Measurements from ENCODE around the gene ECHS1.
A peak's percentile ranks its signal among the peaks of the same experiment; 100 is the strongest.
"Not testable (repeated sequence)": the region's sequence is repeated elsewhere in the genome, so short reads cannot be mapped to it uniquely, and the experiment has no call there.

The ECHS1 gene

DNA sequence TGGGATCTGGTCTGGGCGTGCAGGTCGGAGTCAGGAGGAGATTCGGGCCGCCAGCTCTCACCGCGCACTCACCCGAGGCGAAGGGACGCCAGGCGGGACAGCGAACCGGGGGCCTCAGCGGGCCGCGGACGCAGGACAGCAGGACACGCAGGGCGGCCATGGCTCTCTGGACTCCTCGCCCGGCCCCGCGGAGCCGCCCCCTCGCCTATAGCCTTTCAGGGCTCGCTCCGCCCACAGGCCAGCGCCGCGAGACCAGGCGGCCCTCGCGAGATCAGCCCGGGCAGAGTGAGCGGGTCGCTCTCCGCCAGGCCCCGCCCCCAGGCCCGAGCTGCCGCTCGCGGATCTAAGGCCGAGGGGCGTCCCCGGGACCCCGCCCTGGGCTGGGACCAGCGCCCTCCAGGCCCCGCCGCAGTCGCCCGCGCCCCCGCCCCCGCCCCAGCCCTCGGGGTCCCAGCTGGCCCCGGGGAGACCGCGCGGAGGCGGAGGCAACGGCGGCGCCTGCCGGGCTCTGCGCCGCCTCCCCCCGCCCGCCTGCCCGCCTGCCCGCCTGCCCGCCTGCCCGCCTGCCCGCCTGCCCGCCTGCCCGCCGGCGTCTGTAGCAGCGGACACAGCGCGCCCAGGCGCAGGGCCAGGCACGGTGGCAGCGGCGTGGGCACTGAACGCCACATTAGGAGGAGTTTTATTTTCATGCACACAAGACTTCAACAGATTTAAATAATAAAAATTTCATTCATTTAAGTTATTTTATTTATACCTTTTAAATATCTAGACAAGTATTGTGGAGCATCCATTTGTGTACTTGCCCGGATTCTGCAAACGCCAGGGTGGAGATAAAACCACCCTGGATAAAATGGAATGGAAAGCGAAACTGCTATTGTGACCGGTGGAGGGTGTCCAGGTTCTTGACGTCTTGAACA lies at the start of gene ECHS1:
Gene ECHS1, minus strand, starts transcription at position 181 of the 917 bp plus-strand sequence. Its CDS starts 21 bp downstream, at position 160.
- peak; percentile 96 for DNase-seq (ENCODE audit: low spot score)

DNA sequence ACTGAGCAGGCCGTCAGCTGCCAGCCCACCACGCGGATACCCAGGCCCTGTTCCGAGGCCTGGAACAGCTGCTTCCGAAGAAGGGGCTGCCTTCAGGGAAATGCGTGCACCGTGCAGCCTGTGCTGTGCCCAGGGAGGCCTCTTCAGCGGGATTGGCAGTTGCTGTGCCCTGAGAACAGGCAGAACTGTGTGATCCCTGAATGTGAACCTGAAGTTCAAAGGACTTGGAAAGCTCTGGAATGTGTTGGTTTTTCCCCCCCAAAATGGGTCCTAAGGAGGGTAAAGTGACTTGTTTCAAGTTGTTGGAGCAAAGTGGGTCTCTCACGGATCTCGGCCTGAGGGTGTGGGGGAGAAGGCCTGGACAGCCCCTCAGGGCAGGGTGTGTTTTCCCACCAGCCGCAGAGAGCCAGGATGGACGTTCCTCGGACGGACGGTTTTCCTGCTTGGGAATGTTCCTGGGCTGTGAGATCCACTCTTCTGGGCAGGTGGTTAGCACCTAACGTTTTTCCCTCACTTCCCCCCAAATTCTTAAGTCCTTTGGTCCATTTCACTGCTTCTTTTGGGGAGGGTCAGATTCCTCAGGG lies 49.2 kb upstream of the ECHS1 start:
- peak; percentile 47 for DNase-seq (ENCODE audit: low spot score)

DNA sequence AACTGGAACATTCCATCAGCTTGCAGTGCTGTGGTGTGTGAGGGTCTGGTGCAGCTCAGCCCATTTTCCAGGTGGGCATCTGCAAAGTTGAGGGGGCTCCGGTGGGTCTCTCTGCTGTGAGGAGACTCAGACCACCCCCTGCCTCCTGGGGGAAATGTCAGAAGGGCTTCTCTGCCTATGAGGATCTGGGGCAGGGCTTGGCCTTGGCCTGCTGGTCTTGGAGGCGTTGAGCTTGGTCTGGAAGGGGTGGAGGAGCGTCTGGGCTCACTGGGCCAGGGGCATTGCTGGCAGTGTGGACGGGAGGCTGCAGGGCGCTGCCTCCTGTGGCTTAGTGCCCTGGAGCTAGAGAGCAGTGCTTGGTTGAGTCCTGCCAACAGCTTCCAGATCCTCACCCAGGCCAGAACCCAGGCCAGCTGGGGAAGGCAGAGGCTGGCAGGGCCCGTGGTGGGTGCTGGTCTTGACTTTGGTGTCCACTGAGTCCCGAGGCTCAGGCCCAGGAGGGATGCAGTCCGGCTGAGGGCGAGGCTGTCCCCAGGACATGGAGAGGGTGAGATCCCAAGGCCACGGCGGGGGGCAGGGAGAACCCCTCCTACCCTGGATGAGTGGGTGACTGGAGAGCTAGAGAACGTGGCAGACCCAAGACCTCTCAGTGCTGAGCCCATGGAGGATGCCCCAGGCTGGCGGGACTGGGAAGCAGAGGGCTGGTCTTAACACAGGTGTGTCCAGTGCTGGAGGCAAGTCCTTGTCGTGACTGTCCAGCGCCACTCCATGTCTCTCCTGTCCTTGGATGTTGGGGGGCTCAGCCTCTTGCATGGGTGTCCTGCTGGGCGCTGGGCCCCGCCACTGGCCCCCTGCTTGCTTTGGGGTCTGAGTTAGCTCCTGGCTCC lies 48.4 kb upstream of the ECHS1 start:
- no peak for DNase-seq (ENCODE audit: low spot score)

DNA sequence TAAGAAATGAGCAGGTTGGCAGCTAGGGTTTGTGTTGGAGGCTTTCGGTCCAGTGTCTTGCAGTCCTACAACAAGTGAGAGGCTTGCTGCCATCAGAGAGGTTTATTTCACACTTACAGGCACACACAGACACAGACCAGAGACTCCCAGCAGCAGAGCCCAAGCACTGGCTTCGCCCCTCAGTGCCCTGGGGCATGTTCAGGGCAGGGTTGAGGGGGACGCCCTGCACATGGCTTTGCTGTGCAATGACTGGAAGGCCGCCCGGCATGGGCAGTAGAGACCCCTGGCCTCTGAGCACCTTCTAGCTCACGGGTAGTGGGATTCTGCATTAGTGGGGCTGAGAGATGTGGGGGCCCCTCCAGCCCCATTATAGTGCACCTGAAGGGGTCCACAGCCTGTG lies 47.4 kb upstream of the ECHS1 start:
- no peak for DNase-seq (ENCODE audit: low spot score)

DNA sequence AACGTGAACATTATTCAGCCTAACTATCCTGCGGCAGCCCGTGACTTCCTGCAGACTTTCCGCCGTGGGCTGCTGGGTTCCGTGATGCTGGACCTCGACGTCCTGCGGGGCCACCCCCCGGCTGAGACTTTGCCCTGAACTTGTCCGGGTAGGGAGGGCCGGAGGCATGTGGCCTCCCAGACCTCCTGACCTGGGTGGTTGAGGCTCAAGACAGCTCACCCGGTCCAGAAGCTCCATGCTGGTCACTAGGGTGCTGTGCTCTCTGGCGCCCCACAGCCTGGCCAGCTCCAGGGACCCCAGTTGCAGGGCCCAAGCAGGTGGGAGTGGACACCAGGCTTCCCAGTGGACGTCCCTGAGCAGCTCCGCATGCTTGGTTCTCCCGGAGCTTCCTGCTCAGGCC lies 46.9 kb upstream of the ECHS1 start:
- no peak for DNase-seq (ENCODE audit: low spot score)

DNA sequence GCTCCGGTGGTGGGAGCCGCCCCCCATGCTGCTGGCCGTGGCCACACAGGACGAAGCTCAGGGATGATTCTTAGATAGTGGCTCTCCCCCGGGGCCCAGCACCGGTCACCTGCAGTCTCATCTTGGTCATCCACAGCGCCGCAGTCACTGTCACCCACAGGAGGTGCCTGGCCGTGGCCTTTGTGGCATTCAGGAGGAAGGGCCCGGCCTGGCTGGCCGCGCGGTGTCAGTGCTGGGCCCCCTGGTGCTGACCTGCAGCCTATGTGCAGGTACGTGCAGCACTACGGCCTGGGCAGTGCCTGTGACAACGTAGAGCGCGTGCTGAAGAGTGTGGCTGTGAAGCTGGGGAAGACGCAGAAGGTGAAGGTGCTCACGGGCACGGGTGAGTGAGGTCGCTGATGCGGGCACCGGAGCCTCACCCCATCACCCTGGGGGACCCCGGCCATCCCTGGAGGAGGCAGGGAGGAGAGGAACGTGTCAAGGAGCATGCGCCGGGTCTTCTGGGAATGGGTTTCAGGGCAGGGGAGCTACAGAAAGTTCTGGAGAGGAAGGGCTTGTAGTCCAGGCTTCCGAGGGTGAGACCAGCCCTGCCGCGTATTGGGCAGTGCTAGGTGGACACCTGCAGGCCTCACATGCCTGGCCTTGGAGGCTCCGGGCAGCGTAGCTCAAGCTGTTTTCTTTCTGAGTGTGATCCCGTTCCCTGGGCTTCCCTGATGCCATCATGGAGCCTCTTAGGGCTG lies 46.2 kb upstream of the ECHS1 start:
- DNase-seq (ENCODE audit: low spot score): no peak

DNA sequence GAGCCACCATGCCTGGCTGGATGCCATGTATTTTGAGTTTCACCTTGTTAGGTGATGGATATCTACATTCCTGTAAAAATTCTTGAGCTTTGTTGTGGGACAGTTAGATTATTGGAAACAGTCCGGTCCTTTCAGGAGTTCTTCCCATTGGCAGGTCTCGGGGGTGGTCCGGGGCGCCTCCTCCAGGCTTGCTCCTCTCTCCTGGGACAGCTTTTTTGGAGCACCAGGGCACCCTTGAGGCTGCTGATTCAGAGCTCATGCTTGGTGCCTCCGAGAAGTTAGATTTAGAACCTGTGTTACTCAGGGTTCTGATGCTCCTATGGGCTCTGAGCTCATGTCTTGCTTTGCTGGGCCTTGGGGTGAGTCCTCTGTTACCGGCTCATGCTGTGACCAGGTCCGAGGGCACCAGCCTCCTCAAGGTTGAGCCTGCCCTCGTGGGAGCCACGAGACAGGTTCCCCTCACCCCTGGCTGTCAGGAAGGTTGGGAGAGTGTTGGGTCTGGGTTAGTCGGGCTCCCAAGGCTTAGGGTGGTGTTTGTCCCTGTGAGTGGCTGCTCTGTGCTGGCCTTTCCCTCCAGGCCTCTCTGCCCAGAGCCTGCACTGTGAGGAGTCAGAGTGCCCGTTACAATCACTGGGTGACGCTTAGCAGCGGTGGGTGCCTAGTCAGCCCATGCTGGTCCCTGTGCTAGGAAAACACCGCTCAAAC lies 45.3 kb upstream of the ECHS1 start:
- DNase-seq (ENCODE audit: low spot score): no peak

DNA sequence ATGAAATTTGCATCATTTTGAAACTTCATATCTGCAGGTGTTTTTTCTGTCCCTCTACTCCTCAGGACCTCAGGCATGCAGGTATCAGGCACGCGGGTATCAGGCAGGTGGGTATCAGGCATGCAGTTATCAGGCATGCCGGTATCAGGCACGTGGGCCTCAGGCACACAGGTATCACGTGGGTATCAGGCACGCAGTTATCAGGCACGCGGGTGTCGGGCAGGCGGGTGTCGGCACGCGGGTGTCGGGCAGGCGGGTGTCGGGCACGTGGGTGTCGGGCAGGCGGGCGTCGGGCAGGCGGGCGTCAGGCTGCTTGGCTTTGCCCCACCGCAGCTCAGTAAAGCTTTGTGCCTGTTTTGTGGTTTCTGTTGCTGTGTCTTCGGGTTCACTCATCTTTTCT lies 42.6 kb upstream of the ECHS1 start:
- no peak for DNase-seq (ENCODE audit: low spot score)

DNA sequence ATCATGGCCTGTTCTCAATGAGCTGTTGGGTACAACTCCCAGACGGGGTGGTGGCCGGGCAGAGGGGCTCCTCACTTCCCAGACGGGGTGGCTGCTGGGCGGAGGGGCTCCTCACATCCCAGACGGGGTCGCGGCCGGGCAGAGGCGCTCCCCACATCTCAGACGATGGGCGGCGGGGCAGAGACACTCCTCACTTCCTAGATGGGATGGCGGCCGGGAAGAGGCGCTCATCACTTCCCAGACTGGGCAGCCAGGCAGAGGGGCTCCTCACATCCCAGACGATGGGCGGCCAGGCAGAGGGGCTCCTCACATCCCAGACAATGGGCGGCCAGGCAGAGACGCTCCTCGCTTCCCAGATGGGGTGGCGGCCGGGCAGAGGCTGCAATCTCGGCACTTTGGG lies 41.2 kb upstream of the ECHS1 start:
- DNase-seq (ENCODE audit: low spot score): not testable (repeated sequence)

DNA sequence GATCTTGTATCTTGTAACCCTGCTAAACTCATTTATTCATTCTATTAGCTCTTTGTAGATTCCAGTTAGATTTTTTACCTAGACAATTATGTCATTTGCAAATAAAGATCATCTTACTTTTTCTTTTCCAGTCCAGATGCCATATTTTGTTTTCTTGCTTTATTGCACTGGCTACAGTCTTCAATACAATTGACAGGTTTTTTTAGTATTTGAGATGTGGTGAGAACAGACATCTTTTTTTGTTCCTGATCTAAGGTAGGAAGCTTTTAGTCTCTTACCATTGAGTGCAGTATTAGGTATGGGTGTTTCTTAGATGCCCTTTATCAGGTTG lies 39.2 kb upstream of the ECHS1 start:
- no peak for DNase-seq (ENCODE audit: low spot score)

DNA sequence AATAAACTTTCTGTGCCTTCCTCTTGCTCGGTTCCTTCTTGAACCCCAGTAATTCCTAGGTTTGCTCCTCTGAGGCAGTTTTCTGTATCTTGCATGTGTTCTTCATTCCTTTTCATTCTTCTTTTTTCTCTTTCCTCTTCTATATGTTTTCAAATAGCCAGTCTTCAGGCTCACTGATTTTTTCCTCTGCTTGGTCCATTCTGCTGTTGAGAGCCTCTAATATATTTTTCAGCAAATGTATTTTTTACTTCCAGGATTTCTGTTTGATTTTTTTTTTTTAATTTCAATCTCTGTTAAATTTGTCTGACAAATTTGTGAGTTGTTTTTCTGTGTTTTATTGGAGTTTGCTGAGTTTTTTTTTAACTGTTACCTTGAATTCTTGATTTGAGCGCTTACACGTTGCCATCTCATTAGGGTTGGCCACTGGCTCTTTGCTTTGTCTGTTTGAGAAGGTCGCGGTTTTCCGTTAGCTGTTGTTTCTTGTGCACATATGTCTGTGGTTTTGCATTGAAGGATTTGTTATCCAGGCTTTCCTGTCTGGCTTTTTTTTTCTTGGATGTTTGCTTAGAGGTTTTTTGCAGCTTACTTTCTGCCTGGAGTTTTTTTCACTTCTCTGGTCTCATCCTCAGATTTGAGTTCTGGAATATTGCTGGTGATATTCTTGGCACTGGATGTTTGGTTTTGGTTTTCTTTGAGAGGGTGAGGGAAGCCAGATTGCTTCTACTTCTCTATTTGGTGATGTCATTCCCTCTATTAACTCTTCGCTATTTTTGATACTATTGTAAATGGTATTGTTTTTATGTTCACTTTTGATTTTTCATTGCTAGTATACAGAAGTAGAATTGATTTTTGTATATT lies 38.6 kb upstream of the ECHS1 start:
- no peak for DNase-seq (ENCODE audit: low spot score)

DNA sequence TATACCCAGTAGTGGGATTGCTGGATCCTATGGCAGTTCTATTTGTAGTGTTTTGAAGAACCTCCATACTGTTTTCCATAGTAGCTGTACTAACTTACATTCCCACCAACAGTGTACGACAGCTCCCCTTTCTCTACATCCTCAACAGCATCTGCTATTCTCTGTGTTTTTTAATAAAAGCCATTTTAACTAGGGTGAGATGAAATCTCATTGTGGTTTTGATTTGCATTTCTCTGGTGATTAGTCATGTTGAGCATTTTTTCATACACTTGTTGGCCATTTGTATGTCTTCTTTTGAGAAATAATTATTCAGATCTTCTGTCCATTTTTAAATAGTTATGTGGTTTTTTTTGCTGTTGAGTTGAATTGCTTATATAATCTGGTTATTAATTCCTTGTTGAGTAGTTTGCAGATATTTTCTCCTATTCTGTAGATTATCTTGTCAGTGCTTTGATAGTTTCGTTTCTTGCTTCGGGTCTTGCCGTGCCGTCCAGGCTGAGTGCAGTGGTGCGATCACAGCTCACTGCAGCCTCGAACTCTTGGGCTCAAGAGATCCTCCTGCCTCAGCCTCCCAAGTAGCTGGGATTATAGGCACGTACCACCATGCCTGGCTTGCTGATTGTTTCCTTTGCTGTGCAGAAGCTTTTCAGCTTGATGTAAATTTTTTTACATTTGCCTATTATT lies 32.8 kb upstream of the ECHS1 start:
- DNase-seq (ENCODE audit: low spot score): no peak

DNA sequence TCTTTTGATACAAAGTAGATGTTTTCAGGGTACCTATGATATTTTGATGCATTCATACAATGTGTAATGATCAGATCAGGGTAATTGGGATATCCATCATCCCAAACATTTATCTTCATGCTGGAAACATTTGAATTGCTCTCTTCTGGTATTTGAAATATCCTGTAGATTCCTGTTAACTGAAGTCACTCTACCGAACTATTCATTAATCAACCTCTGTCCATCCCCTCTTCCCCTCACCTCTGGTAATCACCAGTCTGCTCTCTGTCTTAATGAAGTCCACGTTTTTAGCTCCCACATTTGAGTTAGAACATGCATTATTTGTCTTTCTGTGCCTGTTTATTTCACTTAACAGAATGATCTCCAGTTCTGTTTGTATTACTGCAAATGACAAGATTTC lies 32.1 kb upstream of the ECHS1 start:
- no peak for DNase-seq (ENCODE audit: low spot score)

DNA sequence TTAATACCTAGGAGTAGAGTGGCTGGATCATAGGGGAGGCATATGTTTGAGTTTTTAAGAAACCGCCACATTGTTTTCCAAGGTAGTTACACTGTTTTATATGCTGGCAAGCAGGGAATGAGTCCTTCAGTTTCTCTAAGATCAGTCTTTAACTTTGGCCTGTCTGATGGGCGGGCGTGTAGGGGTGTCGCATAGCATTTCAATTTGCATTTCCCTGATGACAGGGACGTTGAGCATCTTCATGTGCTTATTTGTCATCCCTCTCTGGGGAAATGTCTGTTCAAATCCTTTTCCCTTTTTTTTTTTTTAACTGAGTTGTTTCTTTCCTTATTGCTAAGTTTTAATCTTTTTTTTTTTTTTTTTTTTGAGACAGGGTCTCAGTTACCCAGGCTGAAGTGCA lies 30.6 kb upstream of the ECHS1 start:
- no peak for DNase-seq (ENCODE audit: low spot score)

DNA sequence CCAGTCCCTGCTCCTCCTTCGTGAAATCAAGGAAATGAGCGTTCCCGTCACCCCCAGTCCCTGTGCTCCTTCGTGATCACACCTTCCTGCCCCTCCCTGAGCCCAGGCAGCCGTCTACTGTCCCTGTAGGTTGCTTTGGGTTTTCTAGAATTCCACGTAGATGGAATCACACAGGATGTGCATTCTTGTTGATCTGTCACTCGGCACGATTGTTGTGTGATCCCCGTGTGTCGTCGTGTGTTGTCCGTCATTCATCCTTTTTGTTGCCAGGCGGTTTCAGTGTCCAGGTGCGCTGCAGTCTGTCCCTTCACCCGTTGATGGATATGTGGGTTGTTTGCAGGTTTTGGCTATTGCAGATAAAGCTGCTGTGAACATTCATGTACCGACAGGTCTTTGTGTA lies 30.2 kb upstream of the ECHS1 start:
- no peak for DNase-seq (ENCODE audit: low spot score)

DNA sequence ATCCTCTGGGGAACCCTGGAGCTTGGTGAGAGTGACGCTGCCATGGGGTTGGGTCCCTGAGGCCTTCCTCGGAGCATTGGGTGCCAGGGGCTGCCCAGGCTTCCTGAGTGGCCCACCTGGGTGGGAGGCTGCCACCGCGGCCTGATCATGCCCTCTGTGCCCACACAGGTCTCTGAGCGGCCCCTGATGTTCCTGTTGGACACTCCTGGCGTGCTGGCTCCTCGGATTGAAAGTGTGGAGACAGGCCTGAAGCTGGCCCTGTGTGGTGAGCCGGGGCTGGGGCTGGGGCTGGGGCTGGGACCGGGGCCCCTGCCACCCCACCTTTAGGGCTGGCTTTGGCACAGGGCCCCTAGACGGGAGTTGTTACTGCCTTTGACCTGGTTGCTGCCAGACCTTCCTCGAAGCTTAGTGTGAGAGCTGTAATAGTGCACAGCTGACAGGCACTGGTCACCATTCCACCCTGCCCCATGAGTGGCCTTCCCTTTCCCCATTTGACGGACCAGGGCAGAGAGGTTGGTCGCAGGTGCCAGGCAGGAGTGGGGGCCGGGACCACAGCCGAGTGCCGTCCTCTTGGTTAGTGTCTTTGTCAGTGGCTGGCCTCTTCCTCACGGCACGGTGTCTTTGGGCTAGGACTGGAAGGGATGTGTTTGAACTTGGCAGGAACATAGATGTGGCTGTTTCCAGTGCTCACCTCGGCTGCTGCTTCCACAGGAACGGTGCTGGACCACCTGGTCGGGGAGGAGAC lies 29.0 kb upstream of the ECHS1 start:
- DNase-seq (ENCODE audit: low spot score): no peak

DNA sequence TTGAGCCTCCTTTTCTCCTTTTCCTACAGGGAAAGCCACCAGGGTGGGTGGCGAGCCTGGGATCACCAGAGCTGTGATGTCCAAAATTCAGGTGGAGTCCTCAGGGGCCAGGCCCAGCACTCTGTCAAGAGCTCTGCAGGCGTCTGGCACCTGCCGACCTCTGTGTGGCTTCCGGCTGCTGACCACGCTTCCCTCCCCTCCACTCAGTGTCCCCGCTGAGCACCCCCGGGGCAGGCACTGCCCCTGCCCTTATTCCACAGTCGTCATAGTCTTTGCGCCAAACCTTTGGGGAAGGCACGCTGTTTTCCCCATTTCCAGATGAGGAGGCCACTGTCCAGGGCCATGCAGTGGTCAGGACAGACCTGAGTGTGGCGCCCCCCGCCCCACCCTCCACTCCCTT lies 28.3 kb upstream of the ECHS1 start:
- DNase-seq (ENCODE audit: low spot score): no peak

DNA sequence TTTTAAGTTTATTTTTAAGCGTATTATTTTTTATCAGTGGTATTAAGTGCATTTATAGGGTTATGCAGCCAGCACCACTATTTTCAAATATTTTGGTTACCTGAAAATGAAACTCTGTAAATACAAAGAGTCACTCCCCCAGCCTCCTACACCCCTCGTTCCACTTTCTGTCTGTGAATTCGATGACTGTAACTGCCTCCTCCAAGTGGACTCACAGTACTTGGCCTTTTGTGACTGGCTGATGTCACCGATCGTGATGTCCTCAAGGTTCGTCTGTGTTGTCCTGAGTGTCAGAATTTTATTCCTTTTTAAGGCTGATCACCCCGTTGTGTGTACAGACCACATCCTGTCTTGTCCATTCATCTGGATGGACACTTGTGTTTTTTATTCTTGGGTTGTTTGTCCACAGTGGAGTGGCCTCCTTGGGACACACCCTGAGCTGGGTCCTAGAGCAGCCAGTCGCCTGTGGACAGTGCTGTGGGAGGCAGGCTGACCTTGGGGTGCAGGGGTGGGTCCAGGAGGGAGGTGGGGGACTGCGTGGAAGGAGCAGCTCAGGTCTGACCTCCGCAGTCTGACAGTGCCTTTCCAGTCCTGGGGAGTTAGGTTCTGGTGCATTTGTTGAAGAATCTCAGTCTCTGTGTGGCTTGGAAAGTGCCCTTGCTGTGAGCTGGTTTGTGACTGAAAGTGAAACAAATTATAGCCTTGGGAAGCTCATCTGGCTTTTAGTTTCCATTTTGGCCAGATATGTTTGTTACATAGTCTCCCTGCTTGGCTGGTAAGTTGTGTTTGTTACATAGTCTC lies 27.7 kb upstream of the ECHS1 start:
- DNase-seq (ENCODE audit: low spot score): no peak

Data from ecto neural progenitor cell (in vitro differentiated cells).